ENCODE data around the gene SRSF11. TPM values are rescaled to one million over a fixed set of nuclear protein-coding genes. Genes with fewer than 3 reads are reported as not detected.

The SRSF11 gene

Small RNA genes within 50 kb of the gene (small RNA-seq; reads per million reads assigned to genes)
- gene RN7SL242P = not detected
